Measurements from ENCODE around the gene HP.

Gene HP

GRCh38 chr16:72025404-72026114, 28.7 kb upstream of the HP start:
- TF ChIP-seq, protein P1, sequence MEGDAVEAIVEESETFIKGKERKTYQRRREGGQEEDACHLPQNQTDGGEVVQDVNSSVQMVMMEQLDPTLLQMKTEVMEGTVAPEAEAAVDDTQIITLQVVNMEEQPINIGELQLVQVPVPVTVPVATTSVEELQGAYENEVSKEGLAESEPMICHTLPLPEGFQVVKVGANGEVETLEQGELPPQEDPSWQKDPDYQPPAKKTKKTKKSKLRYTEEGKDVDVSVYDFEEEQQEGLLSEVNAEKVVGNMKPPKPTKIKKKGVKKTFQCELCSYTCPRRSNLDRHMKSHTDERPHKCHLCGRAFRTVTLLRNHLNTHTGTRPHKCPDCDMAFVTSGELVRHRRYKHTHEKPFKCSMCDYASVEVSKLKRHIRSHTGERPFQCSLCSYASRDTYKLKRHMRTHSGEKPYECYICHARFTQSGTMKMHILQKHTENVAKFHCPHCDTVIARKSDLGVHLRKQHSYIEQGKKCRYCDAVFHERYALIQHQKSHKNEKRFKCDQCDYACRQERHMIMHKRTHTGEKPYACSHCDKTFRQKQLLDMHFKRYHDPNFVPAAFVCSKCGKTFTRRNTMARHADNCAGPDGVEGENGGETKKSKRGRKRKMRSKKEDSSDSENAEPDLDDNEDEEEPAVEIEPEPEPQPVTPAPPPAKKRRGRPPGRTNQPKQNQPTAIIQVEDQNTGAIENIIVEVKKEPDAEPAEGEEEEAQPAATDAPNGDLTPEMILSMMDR (IDR thresholded peaks at IDR 0.05; ENCODE audit: borderline replicate concordance, insufficient read depth, low read depth, low read length) = no peak

GRCh38 chr16:72027669-72028378, 26.5 kb upstream of the HP start:
- no peak overlapping the region for H3K4me3 ChIP-seq (ENCODE audit: low read depth, low read length)
- TF ChIP-seq, protein P1 (IDR thresholded peaks at IDR 0.05; ENCODE audit: borderline replicate concordance, insufficient read depth, low read depth, low read length) = no peak

More at GRCh38 chr16:72025404-72026114, 28.7 kb upstream of the HP start:
- no peak overlapping the region for H3K4me3 ChIP-seq (ENCODE audit: low read depth, low read length)

GRCh38 chr16:72029567-72030271, 24.6 kb upstream of the HP start:
- TF ChIP-seq, protein P1 (IDR thresholded peaks at IDR 0.05; ENCODE audit: borderline replicate concordance, insufficient read depth, low read depth, low read length) = no peak
- H3K4me3 ChIP-seq (ENCODE audit: low read depth, low read length) = no peak overlapping the region

DNA sequence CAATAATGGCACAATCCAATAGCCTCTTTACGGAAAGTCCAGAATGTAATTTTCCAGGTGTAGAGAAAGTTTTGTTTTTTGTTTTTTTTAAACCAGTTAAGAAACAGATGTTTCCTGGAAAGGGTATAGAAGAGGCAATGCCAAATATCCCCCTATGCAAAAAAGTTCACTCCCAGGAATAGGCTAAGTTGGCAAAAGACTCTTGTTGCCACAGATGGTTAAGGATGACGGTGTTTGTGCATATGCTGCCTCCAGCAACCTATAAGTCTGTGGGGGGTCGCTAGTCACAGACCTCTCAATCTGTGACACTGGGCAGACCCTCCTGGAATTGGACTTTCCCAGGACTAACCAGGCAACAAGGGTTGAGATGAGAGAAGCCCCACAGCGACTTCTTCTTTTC, 20.9 kb upstream of the HP start:
- H3K4me3 ChIP-seq (ENCODE audit: low read depth, low read length) = no peak overlapping the region

GRCh38 chr16:72036098-72036497, 18.2 kb upstream of the HP start:
- no peak overlapping the region for H3K4me3 ChIP-seq (ENCODE audit: low read depth, low read length)
- TF ChIP-seq, protein P1 (IDR thresholded peaks at IDR 0.05; ENCODE audit: borderline replicate concordance, insufficient read depth, low read depth, low read length) = no peak

More for the DNA sequence above, 20.9 kb upstream of the HP start:
- TF ChIP-seq, protein P1 (IDR thresholded peaks at IDR 0.05; ENCODE audit: borderline replicate concordance, insufficient read depth, low read depth, low read length) = no peak

DNA sequence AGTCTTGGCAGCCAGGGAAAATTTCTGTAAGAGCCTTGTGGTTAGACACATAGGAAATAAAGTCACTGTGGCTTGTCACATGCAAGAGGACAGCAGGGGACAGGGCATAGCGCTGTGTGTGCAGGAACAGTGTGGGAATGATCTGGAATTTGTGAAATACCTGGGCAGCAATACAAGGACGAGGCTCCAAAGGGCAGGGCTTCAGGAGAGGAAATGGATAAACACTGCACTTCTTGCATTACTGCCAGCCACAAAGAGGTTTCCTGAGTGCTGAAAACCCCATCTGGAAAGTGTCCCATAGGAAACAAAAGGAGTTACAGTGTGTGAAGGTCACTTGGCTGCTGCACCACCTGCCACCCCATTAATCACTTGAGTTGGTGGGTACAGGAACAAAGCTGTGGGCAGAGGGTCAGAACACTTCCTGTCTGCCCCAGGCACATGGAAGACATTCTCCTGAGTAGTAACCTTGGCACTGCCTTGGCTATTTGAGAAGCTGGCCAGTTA, 12.1 kb upstream of the HP start:
- TF ChIP-seq, protein P1 (IDR thresholded peaks at IDR 0.05; ENCODE audit: borderline replicate concordance, insufficient read depth, low read depth, low read length) = no peak
- H3K4me3 ChIP-seq (ENCODE audit: low read depth, low read length) = no peak overlapping the region

Data from GM12875 (cell line).